NCI-H446 (cell line): ENCODE measurements around the gene UBE2N.

Source experiments
- DNase-seq, 2 experiments: peaks; one replicate each; lab custom pipeline; 2025; lab: John Stamatoyannopoulos, UW

The UBE2N gene

DNA sequence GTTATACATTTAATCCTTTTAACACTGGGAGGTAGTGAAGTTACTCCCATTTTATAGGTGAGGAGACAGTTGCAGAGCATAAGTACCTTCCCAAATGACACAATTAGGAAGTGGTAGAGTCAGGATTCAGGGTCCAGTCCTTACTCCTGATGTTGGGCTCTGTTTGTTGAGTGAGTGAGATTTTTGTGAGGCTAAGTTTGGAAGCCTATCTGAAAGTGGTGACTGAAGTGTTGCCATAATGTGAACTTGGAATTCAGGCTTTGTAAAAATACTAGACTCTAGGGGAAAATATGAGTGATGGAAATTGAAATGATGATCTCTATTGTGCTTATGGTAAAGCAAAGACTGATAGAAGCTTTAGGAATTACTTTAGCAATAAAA, 61.8 kb downstream of the UBE2N start:
- no peak for DNase-seq

DNA sequence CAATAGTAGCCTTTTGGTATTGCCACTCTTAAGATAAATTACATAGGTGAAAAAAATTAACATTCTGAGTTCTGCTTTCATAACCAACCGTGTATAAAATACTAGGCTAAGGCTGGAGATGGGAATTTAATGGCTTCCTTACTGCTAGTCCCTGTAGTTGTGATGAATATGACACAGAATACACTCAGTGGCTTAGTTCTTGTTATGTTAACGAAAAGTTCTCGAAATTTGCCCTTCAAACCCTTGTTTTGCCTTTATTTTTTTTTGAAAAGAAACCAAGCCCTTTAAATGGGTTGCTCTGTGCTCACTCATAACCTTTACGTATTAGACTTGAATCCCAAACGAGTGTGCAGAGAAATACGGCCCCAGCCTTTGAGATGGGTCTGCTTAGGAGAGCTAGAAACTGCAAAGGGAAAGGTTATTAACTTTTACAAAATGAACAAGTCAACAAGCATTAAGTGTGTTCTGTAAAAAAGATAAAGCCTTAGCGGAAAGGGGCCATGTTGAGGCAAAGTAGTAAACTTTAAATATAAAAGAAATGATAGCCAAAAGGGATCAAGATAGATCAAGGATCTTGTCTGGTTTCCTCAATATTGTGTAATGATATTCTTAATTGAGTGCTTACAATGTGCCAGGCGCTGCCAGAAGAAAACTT, 62.3 kb downstream of the UBE2N start:
- DNase-seq, result no peak

DNA sequence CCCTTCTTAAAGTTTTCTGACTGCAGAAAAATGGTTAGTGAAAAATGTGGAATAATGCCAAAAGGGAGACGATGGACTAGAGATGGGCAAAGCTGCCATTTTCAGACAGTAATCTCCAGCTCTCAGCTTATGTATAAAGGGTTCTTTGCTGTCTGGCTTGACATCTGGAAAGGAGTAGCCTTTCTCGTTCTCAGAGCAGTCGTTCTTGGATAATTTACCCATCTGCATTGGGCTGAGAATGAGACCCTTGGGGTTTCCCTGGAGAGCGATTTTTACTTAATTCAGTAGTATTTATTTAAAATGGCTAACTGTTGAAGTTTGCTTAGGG, 62.8 kb downstream of the UBE2N start:
- DNase-seq, result peak; percentile 24 to 50

DNA sequence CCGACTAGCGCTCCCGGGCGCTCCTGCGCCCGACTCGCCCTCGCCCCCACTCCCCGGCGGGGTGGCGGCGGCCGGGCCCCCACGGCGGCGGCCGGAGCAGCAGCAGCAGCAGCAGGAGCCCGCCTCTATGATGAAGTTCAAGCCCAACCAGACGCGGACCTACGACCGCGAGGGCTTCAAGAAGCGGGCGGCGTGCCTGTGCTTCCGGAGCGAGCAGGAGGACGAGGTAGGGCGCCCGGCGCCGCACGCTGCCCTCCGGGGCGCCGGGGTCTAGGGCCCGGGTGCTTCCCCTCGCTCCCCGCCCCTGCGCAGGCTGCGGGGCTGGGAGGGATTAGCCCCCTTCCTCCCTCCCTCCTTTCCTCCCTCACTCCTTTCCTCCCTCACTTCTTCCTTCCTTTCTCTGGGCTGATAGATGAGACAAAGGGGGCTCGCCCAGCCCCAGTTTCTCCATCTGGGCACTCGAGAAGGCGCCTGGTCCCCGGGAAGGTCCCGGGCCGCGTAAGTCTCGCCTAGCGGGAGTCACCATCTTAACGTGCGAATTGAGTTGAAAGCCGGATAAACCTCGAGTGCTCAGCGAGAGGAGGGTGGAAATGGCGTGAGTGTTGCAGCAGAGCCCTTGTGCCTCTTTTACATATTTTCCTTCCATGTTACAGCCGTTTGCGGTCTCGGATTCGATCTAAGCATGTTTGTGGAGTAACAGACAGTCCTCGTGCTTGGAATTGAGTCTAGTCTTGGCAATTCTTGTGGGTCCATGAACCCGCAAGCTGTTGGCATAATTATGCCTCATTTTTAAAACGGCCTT, 63.4 kb downstream of the UBE2N start:
- peak in 1 of 2 experiments; percentile 46 for DNase-seq

DNA sequence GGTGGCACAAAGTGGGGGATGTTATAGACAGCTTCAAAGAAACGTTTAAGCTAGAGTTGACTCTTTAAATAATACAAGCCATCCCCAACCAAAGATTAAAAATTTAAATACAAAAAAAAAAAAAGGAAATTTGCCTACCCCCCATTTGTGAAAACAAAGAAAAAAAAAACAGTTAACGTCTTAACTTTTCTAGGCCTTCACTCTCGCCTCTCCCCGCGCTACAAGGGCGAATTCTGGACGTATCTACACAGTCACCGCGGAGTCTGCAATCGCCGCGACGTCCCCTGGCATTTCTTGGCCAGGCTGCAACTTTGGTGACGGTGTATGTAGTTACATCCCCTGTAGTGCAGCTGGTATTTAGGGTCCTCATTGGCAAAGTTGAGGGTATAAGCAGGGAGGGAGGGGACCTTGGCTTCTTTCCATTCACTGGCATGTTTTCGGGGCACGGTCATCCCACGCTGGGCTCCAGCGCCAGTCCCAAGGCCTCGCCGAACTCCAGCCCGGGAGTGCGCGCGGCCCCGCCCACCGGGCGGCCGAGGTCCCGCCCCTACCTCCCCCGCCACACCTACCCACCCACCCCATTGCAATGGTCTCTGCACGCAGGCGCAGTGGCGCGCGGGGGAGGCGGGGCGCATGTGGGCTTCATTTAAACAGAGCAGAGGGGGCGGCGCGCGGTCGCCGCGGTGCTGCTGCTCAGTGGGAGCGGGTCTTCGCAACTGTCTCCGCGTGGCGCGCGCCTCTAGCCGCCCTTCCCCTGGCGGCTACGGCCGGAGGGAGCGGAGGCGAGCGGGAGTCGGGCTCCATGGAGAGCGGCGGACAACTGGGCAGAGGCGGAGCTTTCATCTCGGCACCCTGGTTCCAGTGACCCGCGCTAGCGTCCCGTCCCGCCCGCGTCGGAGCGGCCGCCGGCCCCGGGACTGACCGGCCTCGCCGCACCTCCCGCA, 64.2 kb downstream of the UBE2N start, which contains the start of gene NUDT4:
TSS of gene NUDT4 (plus strand) at position 674 of the 944 bp plus-strand sequence. CDS start 398 bp downstream, outside the sequence.
- DNase-seq, result peak; percentile 92 to 97

DNA sequence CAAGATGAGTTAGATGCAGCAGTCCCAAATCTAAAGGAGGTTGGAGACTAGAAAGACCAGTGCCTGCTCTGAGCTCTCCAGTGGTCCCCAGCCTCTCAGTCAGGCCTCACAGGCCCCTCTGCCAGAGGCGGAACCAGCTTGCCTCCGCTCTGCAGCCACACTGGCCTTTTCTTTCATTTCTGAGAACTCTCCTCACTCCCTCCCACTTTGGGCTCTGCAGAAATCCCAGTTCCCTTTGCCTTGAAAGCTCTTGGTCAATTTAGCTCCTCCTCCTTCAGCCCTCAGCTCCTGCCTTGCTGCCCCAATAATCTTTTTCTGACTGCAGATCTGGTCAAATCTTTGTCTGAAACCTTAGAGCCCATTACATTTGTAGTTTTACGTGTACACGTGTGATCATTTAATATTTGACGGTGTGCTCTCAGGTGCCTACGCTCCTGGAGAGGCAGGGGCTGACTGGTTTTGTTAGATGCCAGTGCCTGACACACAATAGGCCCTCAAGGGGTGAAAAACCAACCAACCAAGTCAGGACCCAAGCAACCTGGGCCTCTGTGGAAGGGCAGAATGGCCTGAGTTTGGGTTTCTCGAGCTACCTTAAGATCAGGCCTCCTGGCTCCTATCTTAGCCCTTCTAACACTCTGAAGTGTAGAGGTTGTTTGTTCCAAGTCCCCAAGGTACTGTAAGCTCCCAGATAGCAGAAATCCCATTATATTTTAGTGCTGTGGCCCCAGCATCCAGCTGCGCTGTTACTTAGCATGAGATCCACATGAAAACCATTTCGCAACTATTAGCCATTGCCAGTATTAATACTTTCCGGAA, 65.1 kb downstream of the UBE2N start:
- DNase-seq, result no peak

DNA sequence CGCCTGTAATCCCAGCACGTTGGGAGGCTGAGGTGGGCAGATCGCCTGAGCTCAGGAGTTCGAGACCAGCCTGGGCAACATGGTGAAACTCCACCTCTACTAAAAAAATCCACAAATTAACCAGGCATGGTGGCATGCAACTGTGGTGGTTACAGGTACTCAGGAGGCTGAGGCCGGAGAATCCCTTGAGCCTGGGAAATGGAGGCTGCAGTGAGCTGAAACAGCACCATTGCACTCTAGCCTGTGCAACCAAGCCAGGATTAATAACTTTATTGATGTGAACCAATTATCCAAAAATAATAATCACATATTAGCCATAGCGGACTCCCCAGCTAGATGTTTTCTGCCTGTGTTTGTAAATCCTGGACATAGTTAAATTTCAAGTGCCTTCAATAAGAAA, 65.8 kb downstream of the UBE2N start:
- no peak for DNase-seq

DNA sequence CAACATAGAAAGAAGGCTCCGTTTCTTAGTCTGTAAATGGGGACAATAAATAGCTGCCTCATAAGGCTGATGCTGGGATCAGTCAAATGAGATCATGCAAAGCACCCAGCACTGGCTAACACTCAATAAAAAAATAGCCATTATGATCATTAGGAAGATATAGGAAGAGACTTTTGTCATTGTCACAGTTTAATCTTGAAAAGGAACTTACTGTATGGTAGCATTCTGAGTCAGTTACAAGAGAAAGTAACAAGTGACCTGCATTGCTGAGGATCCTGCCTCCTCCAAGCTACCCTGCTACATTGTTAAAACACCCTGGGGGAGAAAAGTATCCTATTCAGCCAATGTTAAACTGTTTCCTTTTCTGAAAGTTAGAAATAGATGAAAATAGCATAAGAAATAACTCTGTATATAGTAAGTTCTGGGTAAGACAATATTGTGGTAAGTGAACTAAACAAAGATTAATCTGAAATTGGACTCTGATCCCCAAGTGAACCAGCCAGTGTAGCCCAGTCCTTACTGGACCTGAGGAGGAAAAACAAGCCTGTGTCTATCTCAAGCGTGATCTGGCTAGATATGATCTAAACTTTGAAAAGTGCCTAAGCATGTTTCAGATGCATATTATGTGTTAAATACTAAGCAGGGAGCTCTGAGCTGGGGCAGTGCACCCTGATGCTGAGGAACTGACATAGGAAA, 67.6 kb downstream of the UBE2N start:
- no peak for DNase-seq

DNA sequence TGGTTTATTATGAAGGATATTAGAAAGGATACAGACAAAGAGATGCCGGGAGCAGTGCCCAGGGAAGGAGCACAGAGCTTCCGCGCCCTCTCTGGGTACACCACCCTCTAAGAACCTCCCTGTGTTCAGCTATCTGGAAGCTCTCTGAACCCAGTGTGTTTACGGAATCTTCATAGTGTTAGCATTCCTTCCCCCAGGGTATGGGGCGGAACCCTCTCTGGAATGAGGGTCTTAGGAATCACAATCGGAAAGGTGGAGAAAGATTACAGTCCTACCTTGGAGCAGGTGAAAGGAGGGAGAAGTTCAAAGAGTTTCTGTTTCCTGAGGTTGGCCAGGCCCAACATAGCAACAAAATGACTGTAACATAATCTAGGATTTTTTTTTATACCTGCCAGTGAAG, 70.8 kb downstream of the UBE2N start:
- no peak for DNase-seq

DNA sequence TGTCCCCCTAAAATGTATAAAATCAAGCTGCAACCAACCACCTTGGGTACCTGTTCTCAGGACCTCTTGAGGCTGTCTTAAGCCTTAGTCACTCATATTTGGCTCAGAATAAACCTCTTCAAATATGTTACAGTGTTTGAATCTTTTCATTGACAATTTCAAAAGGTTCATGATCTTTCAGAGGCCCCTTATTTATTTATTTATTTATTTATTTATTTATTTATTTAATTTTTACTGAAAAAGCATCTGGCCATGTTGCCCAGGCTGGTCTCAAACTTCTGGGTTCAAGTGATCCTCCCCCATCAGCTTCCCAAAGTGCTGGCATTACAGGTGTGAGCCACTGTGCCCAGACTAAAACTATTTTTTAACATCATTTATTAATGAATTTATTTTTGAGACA, 72.2 kb downstream of the UBE2N start:
- DNase-seq, result no peak

DNA sequence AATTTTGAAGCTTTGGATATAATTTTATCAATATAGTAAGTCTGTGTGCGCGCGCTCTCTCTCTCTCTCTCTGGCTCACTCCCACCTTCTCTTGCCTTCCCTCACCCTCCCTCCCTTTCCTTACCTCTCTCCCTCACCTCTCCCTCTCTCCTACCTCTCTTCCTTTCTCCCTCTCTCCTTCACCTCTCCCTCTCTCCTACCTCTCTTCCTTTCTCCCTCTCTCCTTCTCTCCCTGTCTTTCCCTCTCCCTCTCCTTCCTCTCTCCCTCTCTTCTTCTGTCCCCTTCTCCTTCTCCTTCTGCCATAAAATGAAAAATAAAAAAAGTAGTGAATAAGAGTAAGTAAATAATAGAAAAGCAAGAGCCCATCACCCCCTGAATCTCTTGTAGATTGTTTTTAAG, 73.0 kb downstream of the UBE2N start:
- no peak for DNase-seq

DNA sequence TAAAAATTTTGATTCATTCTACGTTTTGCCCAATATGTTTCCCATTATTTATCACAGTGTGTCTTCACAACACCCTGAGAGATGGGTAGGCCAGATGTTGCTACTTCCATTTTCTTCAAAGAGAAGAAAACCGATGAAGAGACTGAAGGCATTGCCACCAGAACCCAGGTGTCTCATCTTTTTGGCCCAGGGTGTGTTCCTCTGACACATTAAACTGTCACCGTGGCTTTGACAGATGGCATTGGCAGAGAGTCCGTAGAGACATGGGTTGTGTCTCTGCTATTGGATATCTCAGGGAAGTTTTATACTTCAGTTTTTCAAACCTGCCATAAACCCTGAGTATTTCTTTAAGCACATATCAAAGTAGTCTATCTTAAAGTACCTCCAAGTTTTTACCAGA, 75.3 kb downstream of the UBE2N start:
- no peak for DNase-seq

DNA sequence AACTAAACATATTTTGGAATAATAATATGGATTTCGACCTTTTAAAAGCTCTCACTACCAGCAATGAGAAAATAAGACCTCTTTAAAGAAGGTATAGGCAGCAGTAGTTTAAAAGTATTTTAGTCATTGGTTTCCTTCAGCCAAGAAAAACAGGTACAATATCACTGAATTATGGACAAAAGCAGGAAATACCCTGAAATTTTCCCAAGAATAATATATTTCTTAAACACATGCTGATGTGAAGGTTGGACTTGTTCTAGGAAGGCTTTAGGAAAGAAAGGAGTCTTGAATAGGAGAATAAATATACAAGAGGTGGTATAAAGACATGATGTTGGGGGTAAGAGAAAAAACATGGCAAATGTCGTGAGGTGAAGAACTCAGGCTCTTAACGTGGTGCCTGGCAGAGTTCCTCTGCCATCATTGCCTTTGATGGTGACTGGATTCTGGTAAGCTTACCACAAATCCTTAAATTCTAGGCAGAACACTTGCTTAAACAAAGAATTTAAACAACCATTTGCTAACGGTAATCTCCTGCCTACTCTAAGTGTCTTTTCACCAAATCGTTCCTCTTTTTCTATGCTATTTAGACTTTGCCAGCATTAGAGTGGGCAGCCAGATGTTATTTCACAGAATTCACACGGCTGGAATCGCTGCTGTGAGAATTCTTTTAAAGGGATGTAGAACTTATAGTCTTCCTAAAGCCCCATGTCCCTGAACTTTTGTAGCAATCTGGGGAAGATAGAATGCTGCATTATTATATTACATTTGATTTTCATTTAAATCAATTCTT, 75.9 kb downstream of the UBE2N start:
- no peak for DNase-seq

DNA sequence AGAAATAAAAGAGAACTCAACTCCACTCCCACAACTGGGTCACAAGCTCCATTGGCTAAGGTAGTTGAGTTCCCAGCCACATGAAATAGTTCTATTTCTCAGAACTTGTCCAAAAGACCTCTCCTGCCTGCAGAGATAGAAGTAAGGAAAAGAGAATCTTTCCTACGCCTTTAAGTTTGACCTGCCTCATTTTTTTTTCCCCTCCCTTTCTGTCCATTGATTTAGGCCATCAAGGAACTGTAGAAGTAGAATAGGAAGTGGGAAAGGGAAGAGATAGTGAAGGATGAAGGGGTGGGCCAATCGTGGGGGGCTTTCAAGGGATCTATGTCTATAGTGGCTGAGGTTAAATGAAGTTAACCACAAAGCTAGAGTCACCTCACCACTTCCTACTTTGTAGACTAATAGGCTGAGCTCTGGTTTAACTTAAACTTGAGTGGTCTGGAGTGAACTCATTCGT, 77.9 kb downstream of the UBE2N start:
- DNase-seq, result no peak

DNA sequence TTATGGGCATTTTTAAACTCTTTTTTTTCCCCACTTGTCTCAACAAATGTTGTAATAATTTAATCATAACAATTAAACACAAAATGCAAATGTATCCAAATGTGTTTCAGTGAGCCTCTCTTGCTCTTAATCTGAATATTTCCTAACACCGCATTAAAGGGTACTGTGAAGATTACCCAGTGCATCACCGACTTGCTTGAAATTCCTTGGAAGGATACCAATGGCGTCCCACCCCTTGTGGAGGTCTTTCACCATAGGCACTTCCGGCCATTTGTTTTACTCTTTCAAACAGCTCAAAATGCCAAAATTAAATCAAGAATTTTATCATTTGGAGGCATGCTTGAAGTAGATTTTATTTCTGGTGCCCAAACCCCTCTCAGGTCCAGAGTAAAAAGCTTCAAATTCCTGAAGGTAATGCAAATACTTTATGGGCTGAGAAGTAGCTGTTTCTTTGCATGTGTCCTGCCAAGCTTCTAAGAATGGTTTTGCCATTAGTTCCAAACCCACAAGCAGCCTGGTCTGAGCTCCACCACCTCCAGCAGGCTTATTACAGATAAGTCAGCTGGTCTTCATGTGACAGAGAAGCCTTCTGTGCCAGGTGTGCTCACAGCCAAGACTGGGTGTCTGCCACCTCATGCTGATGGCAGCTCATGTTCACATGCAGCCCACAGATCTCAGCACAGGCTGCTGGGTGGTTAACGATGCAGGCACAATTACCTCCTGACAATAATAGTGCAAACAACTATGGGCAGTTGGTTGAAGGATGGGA, 80.4 kb downstream of the UBE2N start:
- peak; percentile 45 to 75 for DNase-seq

DNA sequence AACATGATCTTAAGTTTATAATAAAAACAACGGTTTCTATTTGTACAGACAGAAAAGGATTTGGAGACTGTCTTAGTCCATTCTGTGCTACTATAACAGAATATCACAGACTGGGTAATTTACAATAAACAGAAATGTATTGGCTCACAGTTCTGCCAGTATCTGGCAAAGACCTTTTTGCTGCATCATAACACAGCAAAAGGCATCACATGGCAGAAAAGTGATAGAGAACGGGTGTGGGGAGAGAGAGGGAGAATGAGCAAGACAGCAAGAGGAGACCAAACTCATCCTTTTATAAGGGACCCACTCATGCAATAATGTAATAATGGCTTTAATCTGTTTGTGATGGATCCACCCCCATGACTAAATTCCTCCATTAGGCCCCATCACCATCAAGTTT, 81.1 kb downstream of the UBE2N start:
- peak in 1 of 2 experiments; percentile 5 for DNase-seq

DNA sequence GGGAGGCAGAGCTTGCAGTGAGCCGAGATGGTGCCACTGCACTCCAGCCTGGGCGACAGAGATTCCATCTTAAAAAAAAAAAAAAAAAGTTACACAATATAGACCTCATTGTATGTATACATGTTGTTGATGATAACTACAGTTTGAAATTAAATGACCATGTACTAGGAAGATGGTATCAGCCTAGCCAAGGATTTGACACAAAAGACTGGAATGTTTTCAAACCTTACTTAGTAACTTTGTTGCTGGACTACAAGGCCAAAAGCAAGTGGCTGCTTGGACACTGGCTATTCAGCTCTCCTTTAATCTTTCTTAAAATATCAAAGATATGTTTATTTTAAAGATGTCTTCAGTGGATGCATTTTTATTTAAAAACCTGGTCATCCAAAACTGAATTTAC, 82.9 kb downstream of the UBE2N start:
- no peak for DNase-seq

DNA sequence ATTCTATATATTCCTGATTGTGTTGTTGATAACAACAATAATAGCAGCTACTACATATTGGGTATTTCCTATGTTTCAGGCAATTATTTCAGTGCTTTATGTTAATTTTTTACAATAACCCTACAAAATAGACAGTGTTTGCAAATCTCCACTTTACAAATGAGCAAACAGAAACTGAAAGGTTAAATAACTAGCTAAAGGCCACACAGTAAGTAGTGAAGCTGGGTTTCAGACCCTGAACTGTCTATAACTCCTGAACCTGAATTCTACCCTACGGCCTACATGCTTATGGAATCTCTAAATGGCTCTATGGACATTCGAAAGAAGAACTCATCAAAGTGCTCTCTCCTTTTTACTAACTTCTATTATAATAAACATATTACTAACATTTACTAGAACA, 83.7 kb downstream of the UBE2N start:
- DNase-seq, result no peak

DNA sequence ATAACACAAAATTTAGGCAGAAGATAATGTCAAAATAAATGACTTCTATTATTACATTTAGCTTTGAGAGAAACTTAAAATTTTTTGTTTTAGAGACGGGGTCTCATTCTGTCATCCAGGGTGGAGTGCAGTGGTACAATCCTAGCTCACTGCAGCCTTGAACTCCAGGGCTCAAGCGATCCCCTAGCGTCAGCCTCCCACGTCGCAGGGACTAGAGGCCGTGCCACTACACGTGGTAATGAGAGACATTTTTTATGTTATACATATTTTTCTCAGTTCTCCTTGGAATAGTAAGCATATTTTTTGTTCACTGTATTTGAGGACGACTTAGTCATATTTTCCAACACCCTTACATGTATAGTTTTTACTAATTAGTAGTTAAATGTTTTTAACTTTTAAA, 85.5 kb downstream of the UBE2N start:
- DNase-seq, result no peak
